OCI-LY3 (cell line): Measurements from ENCODE around the gene KLF11.

Source experiments
- H2AFZ ChIP-seq: fragments of 200-600, 300-600 bp; shearing (Covaris generic); 2 replicates; pipeline ENCODE4 v1.6.0; 2014; ENCODE audit warnings: antibody characterized with exemption, low read depth, low read length
- H3K27ac ChIP-seq: fragments of 200-600, 300-600 bp; sonication (generic); 2 replicates; pipeline ENCODE4 v1.5.1; 2014; ENCODE audit warnings: mild to moderate bottlenecking, low read length, moderate library complexity, mixed read lengths
- H3K27me3 ChIP-seq: fragments of 200-600, 300-600 bp; sonication (generic); 2 replicates; pipeline ENCODE4 v1.6.1; 2014; ENCODE audit warnings: low read depth, low read length, mixed read lengths
- H3K36me3 ChIP-seq: fragments of 200-600, 300-600 bp; sonication (generic); replicated peaks from 2 replicates; pipeline ENCODE3; 2014; ENCODE audit warnings: low read depth, low read length, mixed read lengths
- H3K4me1 ChIP-seq: fragments of 300-600, 200-600 bp; sonication (generic); 2 replicates; pipeline ENCODE4 v1.6.1; 2014; ENCODE audit warnings: low read length, mixed read lengths
- H3K4me2 ChIP-seq: fragments of 200-600, 300-600 bp; sonication (generic); 2 replicates; pipeline ENCODE4 v1.6.1; 2014; ENCODE audit warnings: low read length, mixed read lengths
- H3K4me3 ChIP-seq: fragments of 300-600, 200-600 bp; sonication (generic); 2 replicates; pipeline ENCODE4 v1.5.1; 2014; ENCODE audit warnings: antibody characterized with exemption, mild to moderate bottlenecking, low read length, moderate library complexity
- H3K79me2 ChIP-seq: fragments of 300-600, 200-600 bp; shearing (Covaris generic); 2 replicates; pipeline ENCODE4 v1.6.1; 2014; ENCODE audit warnings: mild to moderate bottlenecking, low read length, mixed read lengths
- H3K9ac ChIP-seq: fragments of 300-600, 200-600 bp; shearing (Covaris generic); 2 replicates; pipeline ENCODE4 v1.6.0; 2014; ENCODE audit warnings: mild to moderate bottlenecking, low read length, moderate library complexity
- H3K9me3 ChIP-seq: fragments of 200-600, 300-600 bp; shearing (Covaris generic); 2 replicates; pipeline ENCODE4 v1.6.1; 2014; ENCODE audit warnings: low read length, mixed read lengths; ENCODE audit not compliant: insufficient read depth
- H4K20me1 ChIP-seq: fragments of 200-600, 300-600 bp; sonication (generic); 2 replicates; pipeline ENCODE4 v1.6.1; 2016; ENCODE audit warnings: low read length, mixed read lengths; ENCODE audit not compliant: insufficient read depth
- EZH2phosphoT487 ChIP-seq: fragments of 200-600 bp; shearing (Covaris generic); IDR thresholded peaks from 2 replicates; pipeline ENCODE4 v1.6.1; 2018; ENCODE audit warnings: antibody characterized with exemption, mixed run types, low read depth
- TF ChIP-seq, protein P1 (sequence below): fragments of 200-600, 300-600 bp; sonication (generic); IDR thresholded peaks from 2 replicates; pipeline ENCODE4 v1.5.1; 2014; ENCODE audit warnings: antibody characterized with exemption, low read length, low read depth

Gene KLF11

DNA sequence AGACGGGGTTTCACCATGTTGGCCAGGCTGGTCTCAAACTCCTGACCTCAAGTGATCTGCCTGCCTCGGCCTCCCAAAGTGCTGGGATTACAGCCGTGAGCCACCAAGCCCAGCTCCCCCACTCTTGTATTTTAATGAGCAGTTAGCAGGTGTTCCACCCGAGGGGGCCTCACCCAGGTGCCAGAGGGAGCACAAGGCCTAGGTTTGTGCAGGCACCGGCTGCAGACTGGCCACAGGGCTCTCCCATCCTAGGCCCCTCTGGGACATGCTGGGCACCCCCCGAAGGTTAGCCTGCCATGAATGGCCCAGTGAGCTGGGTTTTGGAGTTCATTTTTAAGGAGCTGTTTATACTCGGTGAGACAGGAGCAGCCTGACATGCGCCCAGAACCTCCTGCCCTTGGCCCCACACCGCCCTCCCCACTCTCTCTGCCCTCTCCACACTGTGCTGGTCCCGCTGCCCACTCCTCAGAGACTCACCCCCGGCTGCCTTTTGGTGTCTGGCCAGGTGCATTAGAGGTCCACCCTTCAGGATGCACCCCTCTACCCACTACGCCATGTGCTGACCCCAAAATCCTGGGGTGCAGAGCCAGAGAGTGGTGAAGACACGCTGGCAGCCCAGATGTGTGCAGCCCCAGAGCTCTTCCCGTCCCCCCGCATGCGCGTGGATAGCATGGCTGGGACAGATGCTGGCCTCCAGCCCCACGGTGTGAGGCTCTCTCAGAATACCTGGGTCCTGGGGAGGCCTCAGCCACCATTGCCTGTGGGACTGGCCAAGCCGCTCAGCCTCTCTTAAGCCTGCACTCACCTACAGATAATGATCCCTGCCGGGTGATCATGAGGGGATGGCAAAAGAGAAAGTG is 11.2 kb upstream of the KLF11 start:
- Histone ChIP-seq H3K79me2 (peaks cover 6% of the 10 kb centered on the region; the same call in 1 of the 2 replicates), H3K4me1 (peaks cover 30% of the 10 kb centered on the region)

DNA sequence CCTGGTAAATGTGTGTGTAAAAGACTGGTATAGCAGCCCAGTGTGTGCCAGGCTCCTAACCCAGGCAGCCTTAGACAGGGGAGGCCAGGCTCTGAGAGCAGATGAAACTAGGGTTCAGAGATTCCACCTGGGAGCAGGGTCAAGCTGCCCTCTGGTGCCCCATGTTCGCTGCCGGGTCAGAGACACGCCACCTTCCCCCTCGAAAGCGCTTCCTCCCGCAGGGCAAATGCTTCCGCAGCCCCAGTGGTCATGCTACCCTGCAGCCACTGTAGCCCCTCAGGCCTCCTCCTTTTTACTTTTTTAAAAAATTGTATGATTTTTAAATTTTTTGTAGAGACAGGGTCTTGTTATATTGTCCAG is 10.6 kb upstream of the KLF11 start:
- no peak overlapping the region for H3K4me3 ChIP-seq
- H3K79me2 ChIP-seq: peaks cover 6% of the 10 kb centered on the region; the same call in 1 of the 2 replicates
- no peaks in the 10 kb centered on the region for H3K27me3 ChIP-seq
- H3K9ac ChIP-seq: no peak overlapping the region
- no peak overlapping the region for H2AFZ ChIP-seq
- H3K4me1 ChIP-seq: peaks cover 30% of the 10 kb centered on the region
- H3K36me3 ChIP-seq: no peaks in the 10 kb centered on the region
- no peaks in the 10 kb centered on the region for H3K9me3 ChIP-seq
- H3K27ac ChIP-seq: no peak overlapping the region
- TF ChIP-seq, protein P1, sequence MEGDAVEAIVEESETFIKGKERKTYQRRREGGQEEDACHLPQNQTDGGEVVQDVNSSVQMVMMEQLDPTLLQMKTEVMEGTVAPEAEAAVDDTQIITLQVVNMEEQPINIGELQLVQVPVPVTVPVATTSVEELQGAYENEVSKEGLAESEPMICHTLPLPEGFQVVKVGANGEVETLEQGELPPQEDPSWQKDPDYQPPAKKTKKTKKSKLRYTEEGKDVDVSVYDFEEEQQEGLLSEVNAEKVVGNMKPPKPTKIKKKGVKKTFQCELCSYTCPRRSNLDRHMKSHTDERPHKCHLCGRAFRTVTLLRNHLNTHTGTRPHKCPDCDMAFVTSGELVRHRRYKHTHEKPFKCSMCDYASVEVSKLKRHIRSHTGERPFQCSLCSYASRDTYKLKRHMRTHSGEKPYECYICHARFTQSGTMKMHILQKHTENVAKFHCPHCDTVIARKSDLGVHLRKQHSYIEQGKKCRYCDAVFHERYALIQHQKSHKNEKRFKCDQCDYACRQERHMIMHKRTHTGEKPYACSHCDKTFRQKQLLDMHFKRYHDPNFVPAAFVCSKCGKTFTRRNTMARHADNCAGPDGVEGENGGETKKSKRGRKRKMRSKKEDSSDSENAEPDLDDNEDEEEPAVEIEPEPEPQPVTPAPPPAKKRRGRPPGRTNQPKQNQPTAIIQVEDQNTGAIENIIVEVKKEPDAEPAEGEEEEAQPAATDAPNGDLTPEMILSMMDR: no peak
- no peak for TF ChIP-seq EZH2phosphoT487
- H4K20me1 ChIP-seq: no peaks in the 10 kb centered on the region
- H3K4me2 ChIP-seq: no peak overlapping the region

More for the DNA sequence above, 11.2 kb upstream of the KLF11 start:
- Histone ChIP-seq H3K4me3 (peak overlapping the region; percentile 78; the same call in 1 of the 2 replicates), H4K20me1 (no peaks in the 10 kb centered on the region), H3K27me3 (no peaks in the 10 kb centered on the region), H2AFZ (no peak overlapping the region), H3K4me2 (peak overlapping the region; percentile 98), H3K27ac (no peak overlapping the region), H3K9ac (no peak overlapping the region), H3K9me3 (no peaks in the 10 kb centered on the region), H3K36me3 (no peaks in the 10 kb centered on the region)
- TF ChIP-seq, protein P1: no peak
- TF ChIP-seq EZH2phosphoT487: no peak

DNA sequence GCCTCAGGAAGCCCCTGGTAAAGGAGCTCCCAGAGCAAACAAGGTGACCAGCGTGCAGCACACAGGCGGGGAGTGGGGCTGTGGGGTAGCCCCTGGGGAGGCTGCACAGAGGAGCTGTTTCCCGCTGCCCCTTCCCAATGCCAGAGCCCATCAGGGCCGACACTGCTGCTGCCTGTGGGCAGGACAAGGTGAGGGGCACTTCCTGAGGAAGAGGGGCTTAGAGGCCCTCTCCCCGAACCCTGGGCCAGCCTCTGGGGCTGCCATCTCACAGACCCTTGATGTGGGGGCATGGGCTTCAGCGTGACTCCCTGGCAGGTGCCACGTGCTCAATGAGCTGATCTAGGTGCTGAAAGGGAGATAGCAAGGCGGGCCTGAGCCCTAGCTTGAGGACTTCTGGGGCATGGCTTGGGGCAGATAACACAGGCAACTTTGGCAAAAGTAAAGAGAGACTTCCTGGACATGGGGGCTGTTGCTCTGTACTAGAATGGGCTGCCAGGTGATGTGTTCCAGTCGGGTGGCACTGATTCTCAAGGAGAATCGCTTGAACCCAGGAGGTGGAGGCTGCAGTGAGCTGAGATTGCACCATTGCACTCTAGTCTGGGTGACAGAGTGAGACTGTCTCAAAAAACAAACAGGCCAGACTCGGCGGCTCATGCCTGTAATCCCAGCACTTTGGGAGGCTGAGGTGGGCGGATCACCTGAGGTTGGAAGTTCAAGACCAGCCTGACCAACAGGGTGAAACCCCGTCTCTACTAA is 9.9 kb upstream of the KLF11 start:
- TF ChIP-seq EZH2phosphoT487: no peak
- TF ChIP-seq, protein P1: no peak
- H3K36me3 ChIP-seq: no peaks in the 10 kb centered on the region
- no peak overlapping the region for H3K4me2 ChIP-seq
- no peaks in the 10 kb centered on the region for H3K27me3 ChIP-seq
- peaks cover 6% of the 10 kb centered on the region; the same call in 1 of the 2 replicates for H3K79me2 ChIP-seq
- H4K20me1 ChIP-seq: no peaks in the 10 kb centered on the region
- no peak overlapping the region for H2AFZ ChIP-seq
- H3K4me1 ChIP-seq: peaks cover 27% of the 10 kb centered on the region
- no peak overlapping the region for H3K9ac ChIP-seq
- no peak overlapping the region for H3K27ac ChIP-seq
- H3K4me3 ChIP-seq: no peak overlapping the region
- no peaks in the 10 kb centered on the region for H3K9me3 ChIP-seq
